DND-41 (cell line): Measurements from ENCODE around the gene GOLGA1.
A peak's percentile ranks its signal among the peaks of the same experiment; 100 is the strongest.

Experiments used
- ATAC-seq: fragments of 200-7000 bp; cut with Tn5 transposase; 3 replicates; pipeline ENCODE4 v1.9.1; 2021; ENCODE audit warnings: low read depth; ENCODE audit not compliant: insufficient read depth
- DNase-seq: peaks from one replicate; pipeline ENCODE4 v3.0.0-alpha.2; 2020
- H2AFZ ChIP-seq: 2 replicates; pipeline ENCODE4 v1.6.0; 2012; ENCODE audit warnings: low read depth, low read length
- H3K27ac ChIP-seq: 2 replicates; pipeline ENCODE4 v1.5.1; 2012; ENCODE audit warnings: low read length, inconsistent platforms
- H3K27me3 ChIP-seq: fragments of 200-600 bp; sonication (generic); 2 replicates; pipeline ENCODE4 v1.6.0; 2012; ENCODE audit warnings: low read length, mild to moderate bottlenecking, inconsistent platforms; ENCODE audit not compliant: insufficient read depth, poor library complexity
- H3K36me3 ChIP-seq: 2 replicates; pipeline ENCODE4 v1.5.1; 2012; ENCODE audit warnings: low read length, inconsistent platforms; ENCODE audit not compliant: insufficient read depth
- H3K4me1 ChIP-seq: 2 replicates; pipeline ENCODE4 v1.5.1; 2012; ENCODE audit warnings: mild to moderate bottlenecking, low read length; ENCODE audit not compliant: insufficient read depth
- H3K4me2 ChIP-seq: 2 replicates; pipeline ENCODE4 v1.6.0; 2012; ENCODE audit warnings: mild to moderate bottlenecking, moderate library complexity, low read length, inconsistent platforms; ENCODE audit not compliant: insufficient read depth
- H3K4me3 ChIP-seq, 2 experiments: fragments of 200-600 bp in 1 of 2; shearing (Covaris generic) in 1 of 2; 2 replicates each; pipeline ENCODE4 v1.5.1; 2012 to 2016; ENCODE audit warnings: inconsistent platforms in 2 of 2, low read length in 2 of 2, mild to moderate bottlenecking in 2 of 2, low read depth in 1 of 2, moderate library complexity in 1 of 2
- H3K79me2 ChIP-seq: 2 replicates; pipeline ENCODE4 v1.6.0; 2012; ENCODE audit warnings: low read length, inconsistent platforms; ENCODE audit not compliant: insufficient read depth
- H3K9ac ChIP-seq: 2 replicates; pipeline ENCODE4 v1.6.0; 2012; ENCODE audit warnings: low read depth, mild to moderate bottlenecking, inconsistent platforms, low read length, moderate library complexity
- H3K9me3 ChIP-seq: 2 replicates; pipeline ENCODE4 v1.5.1; 2012; ENCODE audit warnings: low read length, moderate library complexity, mild to moderate bottlenecking, inconsistent platforms; ENCODE audit not compliant: insufficient read depth, severe bottlenecking
- H4K20me1 ChIP-seq: 2 replicates; pipeline ENCODE4 v1.6.0; 2012; ENCODE audit warnings: low read length; ENCODE audit not compliant: insufficient read depth
- EZH2 ChIP-seq: IDR thresholded peaks from 3 replicates; pipeline ENCODE4 v1.6.1; 2012; ENCODE audit warnings: borderline replicate concordance, low read depth, mild to moderate bottlenecking, moderate library complexity, low read length, inconsistent platforms; ENCODE audit not compliant: severe bottlenecking
- TF ChIP-seq, protein P1 (sequence below): IDR thresholded peaks from 2 replicates; pipeline ENCODE4 v1.5.1; 2012; ENCODE audit warnings: borderline replicate concordance, low read length, moderate library complexity, mild to moderate bottlenecking; ENCODE audit not compliant: poor library complexity, severe bottlenecking; ENCODE audit errors: extremely low read depth

GOLGA1 gene

DNA sequence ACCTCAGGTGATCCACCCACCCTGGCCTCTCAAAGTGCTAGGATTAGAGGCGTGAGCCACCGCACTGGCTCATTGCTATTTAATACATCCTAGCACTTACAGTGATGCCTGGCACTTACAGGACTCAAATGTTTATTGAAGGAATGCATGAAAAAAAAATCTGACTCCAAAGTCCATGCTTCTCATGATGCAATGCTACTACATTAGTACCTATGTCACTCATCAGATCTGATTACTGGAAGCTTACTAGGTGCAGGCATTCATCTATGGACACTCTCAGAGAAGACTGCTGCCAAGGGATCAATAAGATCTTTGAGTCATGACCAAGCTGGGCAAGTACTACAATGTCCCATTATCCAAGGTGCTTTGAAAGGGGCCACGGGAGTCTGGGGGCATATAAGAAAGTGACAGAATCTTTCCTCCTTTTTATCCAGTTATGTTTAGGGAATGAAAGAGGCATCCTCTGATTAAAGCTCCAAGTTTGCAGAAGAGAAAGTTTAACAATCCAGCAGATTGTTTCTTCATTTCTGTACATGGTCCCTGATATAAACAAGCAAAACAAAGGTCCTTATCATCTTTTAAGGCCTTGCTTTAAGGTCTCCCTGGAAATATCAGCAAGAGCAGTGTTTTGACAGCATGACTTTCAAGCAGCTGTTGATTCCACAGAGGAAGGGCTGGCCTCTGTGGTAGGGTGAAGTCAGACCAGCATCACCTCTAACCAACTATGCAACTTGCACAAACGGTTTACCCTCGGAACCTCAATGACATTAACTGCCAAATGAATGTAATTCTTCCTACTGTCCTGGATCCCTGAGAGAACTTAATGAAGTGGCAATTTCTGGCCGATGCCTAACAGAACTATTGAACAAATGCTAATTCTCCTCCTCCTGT lies 43.1 kb downstream of the GOLGA1 start:
- no peak overlapping the region for H3K4me2 ChIP-seq
- no peak overlapping the region for H3K9ac ChIP-seq
- DNase-seq: no peak
- no peak for ATAC-seq
- no peak overlapping the region for H3K27ac ChIP-seq
- H4K20me1 ChIP-seq: no peaks in the 10 kb centered on the region
- TF ChIP-seq, protein P1, sequence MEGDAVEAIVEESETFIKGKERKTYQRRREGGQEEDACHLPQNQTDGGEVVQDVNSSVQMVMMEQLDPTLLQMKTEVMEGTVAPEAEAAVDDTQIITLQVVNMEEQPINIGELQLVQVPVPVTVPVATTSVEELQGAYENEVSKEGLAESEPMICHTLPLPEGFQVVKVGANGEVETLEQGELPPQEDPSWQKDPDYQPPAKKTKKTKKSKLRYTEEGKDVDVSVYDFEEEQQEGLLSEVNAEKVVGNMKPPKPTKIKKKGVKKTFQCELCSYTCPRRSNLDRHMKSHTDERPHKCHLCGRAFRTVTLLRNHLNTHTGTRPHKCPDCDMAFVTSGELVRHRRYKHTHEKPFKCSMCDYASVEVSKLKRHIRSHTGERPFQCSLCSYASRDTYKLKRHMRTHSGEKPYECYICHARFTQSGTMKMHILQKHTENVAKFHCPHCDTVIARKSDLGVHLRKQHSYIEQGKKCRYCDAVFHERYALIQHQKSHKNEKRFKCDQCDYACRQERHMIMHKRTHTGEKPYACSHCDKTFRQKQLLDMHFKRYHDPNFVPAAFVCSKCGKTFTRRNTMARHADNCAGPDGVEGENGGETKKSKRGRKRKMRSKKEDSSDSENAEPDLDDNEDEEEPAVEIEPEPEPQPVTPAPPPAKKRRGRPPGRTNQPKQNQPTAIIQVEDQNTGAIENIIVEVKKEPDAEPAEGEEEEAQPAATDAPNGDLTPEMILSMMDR: no peak
- no peak for TF ChIP-seq EZH2
- H3K27me3 ChIP-seq: no peaks in the 10 kb centered on the region
- H3K9me3 ChIP-seq: no peaks in the 10 kb centered on the region
- H3K79me2 ChIP-seq: no peaks in the 10 kb centered on the region
- peaks cover 59% of the 10 kb centered on the region for H3K36me3 ChIP-seq
- no peak overlapping the region for H3K4me3 ChIP-seq
- H2AFZ ChIP-seq: no peak overlapping the region
- H3K4me1 ChIP-seq: no peaks in the 10 kb centered on the region

DNA sequence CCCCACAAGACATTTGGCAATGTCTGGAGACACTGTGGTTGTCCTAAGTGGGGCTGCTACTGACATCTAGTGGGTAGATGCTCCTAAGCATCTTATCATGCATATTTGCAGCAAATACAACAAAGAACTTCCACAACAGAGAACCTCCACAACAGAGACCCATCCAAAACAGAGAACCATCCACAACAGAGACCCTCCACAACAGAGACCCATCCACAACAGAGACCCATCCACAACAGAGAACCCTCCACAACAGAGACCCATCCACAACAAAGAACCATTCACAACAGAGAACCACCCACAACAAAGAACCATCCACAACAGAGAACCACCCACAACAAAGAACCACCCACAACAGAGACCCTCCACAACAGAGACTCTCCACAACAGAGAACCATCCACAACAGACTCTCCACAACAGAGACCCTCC lies 46.1 kb downstream of the GOLGA1 start:
- Histone ChIP-seq H3K4me1 (no peaks in the 10 kb centered on the region), H3K27me3 (no peaks in the 10 kb centered on the region), H3K9ac (no peak overlapping the region), H3K4me2 (no peak overlapping the region), H3K79me2 (no peaks in the 10 kb centered on the region), H3K27ac (no peak overlapping the region), H2AFZ (no peak overlapping the region), H3K4me3 (no peak overlapping the region), H4K20me1 (no peaks in the 10 kb centered on the region), H3K36me3 (peaks cover 65% of the 10 kb centered on the region), H3K9me3 (no peaks in the 10 kb centered on the region)
- TF ChIP-seq, protein P1: peak; percentile 55
- TF ChIP-seq EZH2: no peak
- DNase-seq (peak; percentile 57), ATAC-seq (peak; percentile 77)

DNA sequence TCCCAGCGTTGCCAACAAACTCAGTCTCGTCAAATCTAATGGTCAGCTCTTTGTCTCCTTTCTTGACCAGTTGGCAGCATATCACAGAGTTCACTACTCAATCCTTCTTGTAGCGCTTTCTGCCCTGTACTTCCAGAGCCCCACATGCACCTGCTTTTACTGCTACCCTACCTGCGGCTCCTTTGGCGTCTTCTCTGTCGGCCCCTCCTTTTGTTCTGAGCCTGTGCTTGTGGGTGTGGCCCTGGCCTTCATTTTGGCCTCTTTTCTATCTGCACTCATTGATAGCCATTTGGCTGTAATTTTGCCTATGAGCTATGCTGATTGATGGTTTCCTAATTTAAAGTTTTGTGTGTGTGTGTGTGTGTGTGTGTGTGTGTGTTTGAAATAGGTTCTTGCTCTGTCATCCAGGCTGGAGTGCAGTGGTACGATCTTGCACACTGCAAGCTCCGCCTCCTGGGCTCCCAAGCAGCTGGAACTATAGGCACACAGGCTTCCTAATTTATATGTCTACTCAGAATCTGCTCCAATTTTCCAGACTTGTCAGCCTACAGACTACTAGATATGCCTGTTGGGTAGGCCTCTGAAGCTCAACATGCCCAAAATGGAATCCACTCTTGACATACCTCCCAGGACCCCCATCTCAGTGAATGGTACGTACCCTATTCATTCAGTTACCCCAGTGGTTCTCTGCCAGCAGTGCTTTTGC lies 46.7 kb downstream of the GOLGA1 start:
- H3K27ac ChIP-seq: no peak overlapping the region
- H3K79me2 ChIP-seq: no peaks in the 10 kb centered on the region
- ATAC-seq: no peak
- no peak overlapping the region for H3K4me3 ChIP-seq
- no peak for TF ChIP-seq EZH2
- TF ChIP-seq, protein P1: no peak
- H3K4me1 ChIP-seq: no peaks in the 10 kb centered on the region
- no peaks in the 10 kb centered on the region for H4K20me1 ChIP-seq
- no peak overlapping the region for H2AFZ ChIP-seq
- H3K36me3 ChIP-seq: peaks cover 65% of the 10 kb centered on the region
- H3K9me3 ChIP-seq: no peaks in the 10 kb centered on the region
- no peak overlapping the region for H3K4me2 ChIP-seq
- DNase-seq: no peak
- no peaks in the 10 kb centered on the region for H3K27me3 ChIP-seq
- H3K9ac ChIP-seq: no peak overlapping the region
